ENCODE measurements around the gene TSC22D1.
A peak's percentile ranks its signal among the peaks of the same experiment; 100 is the strongest.

Gene TSC22D1

GRCh38 chr13:44425815-44426078 lies 150.4 kb downstream of the TSC22D1 start:
- DNase-seq (ENCODE audit: low spot score), result no peak

GRCh38 chr13:44425041-44425814 lies 150.9 kb downstream of the TSC22D1 start:
- DNase-seq (ENCODE audit: low spot score), result no peak

DNA sequence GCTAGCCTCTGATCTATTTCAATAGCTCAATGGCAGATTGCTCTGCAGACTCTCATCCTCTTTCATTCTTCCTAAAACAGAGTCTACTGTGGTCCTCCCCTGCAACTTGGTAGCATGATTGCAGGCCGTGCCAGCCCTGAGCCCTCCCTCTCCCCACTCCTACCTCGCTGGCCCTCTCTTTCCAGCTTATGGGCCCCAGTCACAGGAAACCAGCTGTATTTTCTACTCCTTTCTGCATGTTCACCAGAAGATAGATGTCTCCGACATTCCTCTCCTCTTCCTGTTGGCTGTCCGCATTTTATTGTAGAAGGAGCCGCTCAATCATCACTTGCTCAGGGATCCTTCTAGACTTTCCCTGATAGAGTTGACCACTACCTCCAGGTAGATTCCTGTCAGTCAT lies 152.3 kb downstream of the TSC22D1 start:
- no peak for DNase-seq (ENCODE audit: low spot score)

DNA sequence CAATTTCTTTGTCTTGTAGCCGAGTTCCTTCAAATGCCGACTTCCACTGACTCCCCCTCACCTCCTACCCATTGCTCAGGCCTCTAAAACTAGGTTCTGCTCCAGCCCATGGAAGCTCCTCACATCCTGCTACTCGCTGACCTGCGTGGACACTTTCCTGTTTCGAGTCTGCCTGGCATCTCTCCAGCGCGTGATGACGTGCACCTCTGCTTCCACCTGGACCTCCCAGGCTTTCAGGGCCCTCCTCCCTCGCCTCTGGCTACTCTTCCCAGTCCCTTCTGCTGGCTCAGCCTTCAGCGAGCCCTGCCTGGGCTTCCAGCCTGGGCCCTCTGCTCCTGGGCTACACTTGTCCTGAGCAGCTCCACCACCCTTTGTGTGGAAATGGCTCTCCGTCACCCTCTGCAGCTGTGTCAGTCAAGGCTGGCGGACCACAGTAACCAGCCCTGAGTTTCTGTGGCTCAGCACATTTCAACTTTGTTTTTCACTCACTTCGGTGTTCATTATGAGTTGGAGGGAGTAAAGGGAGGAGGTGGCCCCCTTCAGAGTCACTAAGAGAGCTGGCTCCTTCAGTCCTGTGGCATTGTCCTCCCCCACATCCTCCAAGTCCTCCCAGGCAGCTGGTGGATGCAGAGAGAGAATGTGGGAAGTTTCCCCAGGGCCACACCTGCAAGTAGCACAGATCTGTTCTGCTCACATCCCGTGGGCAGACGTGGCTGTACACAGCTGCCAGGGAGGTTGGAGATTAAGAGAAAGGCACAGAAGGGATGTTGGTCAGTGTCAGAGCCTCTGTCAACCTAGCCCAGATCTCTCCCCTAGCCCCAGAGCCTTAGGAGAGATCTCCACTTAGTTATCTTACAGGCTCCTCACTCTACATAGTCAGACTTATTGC lies 153.1 kb downstream of the TSC22D1 start:
- DNase-seq (ENCODE audit: low spot score), result no peak

DNA sequence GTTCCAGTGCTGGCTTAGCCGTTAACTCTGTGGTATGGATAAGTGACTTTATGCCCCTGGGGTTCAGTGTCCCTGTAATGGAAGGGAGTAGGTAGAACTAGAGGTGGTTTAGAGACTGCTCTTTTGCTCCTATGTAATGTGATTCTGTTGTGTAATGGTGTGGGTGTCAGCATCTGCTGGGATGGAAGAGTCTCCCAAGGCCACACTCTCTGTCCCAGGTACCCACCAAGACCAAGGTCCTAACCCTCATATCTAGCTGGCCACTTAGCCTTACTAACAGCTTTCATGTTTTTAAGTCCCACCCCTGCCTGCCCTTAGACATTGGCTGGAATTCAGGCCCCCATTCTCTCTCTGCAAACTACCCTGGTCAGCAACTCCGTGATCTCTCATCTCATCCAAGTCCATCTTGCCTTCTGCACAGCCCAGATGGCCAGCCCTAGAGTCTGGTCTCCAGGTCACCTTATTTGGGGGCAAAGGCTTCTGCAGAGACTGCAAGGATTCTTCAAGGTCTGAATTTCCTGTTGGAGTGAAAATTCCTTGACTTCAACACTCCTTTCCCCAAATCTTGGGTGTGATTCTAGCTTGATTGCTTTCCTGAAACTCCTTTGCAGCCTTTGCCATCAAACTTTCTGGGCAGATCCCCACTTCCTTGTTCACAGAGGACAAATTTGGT lies 154.1 kb downstream of the TSC22D1 start:
- no peak for DNase-seq (ENCODE audit: low spot score)

DNA sequence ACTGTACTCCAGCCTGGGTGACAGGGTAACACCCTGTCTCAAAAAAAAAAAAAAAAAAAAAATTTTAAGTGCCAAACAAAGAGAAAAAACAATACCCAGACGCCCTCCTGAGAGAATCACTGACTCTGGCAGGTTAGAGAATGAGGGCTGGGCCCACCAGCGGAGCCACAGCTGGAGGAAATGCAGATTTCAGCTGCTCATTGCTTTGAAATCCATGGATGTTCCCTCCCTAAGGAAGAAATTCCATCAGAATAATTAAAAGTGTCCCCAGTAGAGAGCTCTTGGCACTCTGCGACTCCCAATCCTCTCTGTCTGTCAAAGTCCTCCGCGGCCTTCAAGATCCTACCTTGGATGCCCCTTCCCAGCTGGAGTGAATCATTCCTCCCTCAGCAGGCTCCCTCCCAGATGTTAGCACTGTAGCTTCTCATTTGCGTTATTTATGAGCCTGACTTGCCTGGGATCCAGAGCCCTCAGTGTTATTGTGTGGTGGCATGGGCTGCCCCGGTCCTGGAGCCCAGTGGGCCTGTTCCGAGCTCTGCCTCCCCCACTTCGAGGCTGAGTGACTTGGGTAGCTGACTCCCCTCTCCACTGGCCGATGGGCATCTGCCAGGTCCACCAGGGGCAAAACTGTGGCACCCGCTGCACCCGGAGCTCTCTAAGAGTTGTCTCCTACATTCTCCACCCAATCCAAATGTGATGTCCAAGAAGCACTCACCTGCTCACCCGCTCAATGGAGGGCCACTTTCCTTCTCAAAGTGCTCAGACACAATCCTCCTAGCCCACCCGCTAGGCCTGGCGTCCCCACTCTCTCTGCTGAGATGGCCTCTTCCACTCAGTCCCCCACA lies 155.5 kb downstream of the TSC22D1 start:
- no peak for DNase-seq (ENCODE audit: low spot score)

DNA sequence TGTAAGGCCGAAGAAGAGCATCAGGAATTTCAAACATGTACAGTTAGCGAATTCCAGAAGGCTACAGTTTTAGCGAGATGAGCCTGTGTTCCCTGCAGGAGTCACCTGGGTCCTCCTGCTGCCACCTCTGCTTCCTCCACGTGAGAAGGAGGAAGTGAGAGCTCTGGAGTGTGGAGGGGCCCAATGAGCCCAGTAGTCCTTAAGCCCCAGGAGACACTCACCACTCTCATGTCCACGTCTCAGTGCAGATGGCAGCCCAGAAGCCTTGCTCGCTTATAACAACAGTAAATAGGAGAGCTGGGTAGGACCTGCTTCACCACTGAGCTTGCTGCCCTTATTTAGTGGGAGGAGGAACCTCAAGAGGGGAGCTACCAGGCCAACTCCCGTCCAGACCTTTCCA lies 158.3 kb downstream of the TSC22D1 start:
- DNase-seq (ENCODE audit: low spot score), result no peak

GRCh38 chr13:44417446-44417845 lies 158.7 kb downstream of the TSC22D1 start:
- no peak for DNase-seq (ENCODE audit: low spot score)

DNA sequence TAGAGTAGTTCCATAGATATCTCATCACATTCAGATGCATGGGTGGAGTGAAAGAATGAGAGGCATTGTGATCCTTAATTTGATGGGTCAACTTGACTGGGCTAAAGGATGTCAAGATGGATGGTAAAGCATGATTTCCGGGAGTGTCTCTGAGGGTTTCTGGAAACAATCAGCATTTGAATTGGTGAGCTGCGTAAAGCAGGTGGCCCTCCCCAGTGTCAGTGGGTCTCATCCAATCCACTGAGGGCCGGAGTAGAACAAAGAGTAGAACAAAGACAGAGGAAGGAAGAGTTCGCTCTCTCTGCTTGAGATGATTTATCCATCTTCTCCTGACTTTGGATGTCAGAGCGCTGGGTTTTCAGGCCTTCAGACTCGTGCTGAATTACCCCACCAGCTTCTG lies 159.4 kb downstream of the TSC22D1 start:
- DNase-seq (ENCODE audit: low spot score), result no peak

- DNase-seq (ENCODE audit: low spot score), result no peak
Measured at GRCh38 chr13:44416301-44416700, 159.8 kb downstream of the TSC22D1 start.

DNA sequence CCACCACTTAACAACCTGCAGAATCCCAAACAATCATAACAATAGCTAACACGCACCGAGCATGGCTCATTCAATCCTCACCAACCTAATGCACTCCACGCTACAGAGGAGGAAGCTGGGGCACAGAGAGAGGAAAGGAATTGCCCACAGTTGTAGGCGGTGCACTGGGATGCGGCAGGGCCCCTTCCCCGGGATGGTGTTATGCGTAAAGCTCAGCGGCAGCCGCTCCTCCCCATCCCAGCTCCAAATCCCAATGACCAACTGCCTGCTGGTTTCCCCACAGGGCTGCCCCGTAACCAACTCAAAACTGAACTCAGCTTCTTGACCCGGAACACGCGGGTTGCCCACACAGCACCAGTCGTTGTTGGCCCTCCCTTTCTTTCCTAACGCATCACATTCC lies 160.3 kb downstream of the TSC22D1 start:
- no peak for DNase-seq (ENCODE audit: low spot score)

GRCh38 chr13:44414716-44415115 lies 161.4 kb downstream of the TSC22D1 start:
- peak; percentile 20 for DNase-seq (ENCODE audit: low spot score)

GRCh38 chr13:44413095-44413494 lies 163.0 kb downstream of the TSC22D1 start:
- no peak for DNase-seq (ENCODE audit: low spot score)

- no peak for DNase-seq (ENCODE audit: low spot score)
Measured at GRCh38 chr13:44412346-44412935, 163.7 kb downstream of the TSC22D1 start.

GRCh38 chr13:44411841-44412240 lies 164.3 kb downstream of the TSC22D1 start:
- no peak for DNase-seq (ENCODE audit: low spot score)

DNA sequence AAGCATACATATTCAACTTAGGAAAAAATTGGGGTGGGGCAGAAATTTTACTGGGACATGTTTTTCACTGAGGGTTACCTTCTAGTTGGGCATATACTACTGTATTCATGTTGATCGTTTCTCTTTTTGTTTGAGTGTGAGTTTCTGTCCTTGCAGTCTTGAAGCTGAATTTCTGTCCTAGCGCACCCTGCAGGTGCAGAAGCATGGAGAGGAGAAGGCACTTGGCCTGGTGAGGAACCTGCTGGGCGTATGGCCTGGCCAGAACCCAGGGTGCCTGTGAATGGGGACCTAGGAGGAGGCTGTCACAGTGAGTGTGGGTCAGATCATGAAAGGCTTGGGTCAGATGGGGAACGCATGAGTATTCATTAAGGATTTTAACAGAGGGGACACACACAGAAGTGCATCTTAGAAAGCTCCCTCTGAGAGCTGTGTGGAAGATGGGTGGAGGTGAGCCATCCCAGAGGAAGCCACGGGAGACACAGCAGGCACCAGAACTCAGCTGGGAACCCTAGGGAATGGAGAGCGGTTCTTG lies 165.7 kb downstream of the TSC22D1 start:
- DNase-seq (ENCODE audit: low spot score), result no peak

GRCh38 chr13:44409595-44409994 lies 166.5 kb downstream of the TSC22D1 start:
- DNase-seq (ENCODE audit: low spot score), result no peak

DNA sequence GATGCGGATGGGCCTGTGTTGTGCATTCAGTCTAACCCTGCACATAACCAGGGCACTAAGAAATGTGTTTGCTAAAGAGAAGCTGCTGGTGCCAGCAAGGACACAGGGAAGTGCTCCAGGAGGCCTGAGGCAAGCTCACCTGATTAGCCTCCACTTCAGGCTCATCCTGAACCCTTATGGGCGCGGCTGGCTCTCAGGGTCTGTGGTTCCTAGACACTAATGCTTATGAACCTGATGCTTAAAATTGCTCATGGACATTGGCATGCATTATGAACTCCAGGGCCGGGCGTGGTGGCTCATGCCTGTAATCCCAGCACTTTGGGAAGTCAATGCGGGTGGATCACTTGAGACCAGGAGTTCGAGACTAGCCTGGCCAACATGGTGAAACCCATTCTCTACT lies 168.2 kb downstream of the TSC22D1 start:
- no peak for DNase-seq (ENCODE audit: low spot score)

DNA sequence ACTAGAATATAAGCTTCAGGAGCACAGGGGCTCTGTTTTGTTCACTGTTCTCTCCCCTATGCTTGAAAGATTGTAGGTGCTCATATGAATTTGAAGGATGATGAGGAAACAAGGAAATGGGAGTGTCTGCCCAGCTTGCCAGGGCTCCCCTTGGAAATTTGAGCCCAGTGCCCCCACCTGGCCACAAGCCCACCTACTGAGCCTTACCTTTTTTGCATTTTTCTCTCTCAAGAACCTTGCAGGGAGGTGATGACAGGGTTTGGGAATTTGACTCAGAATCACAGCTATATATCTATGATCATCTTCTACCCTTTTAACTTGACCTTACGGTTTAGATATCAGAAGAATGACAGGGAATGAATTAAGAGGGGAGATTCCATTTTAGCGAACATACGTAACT lies 168.8 kb downstream of the TSC22D1 start:
- no peak for DNase-seq (ENCODE audit: low spot score)

GRCh38 chr13:44406617-44407016 lies 169.5 kb downstream of the TSC22D1 start:
- DNase-seq (ENCODE audit: low spot score), result no peak

All from kidney tubule cell (primary cell).